K562 (cell line): ENCODE measurements around the gene PRKCB. TPM values are rescaled to one million over a fixed set of nuclear protein-coding genes. Genes with fewer than 3 reads are reported as not detected.

ENCODE experiments used
- ATF1 ChIP-seq, 2 experiments: fragments of 450-650 bp in 1 of 2; IDR thresholded peaks; 2 replicates each; pipeline ENCODE4 v1.6.1; 2016; ENCODE audit warnings: missing compliant biosample characterization in 1 of 2, missing genetic modification characterization in 1 of 2
- BACH1 ChIP-seq: fragments of 200-800 bp; sonication (Bioruptor generic); IDR thresholded peaks from 2 replicates; pipeline ENCODE4 v1.6.1; 2016; ENCODE audit warnings: missing genetic modification characterization, missing compliant biosample characterization
- BCOR ChIP-seq: fragments of 450-650 bp; IDR thresholded peaks from 2 replicates; pipeline ENCODE4 v1.6.1; 2016
- BMI1 ChIP-seq: fragments of 150-350 bp; IDR thresholded peaks from 2 replicates; pipeline ENCODE4 v1.6.1; 2014; ENCODE audit warnings: low read length
- FOXK2 ChIP-seq, 2 experiments: fragments of 450-650 bp; IDR thresholded peaks in 1 of 2; conservative IDR thresholded peaks in 1 of 2; 2 replicates each; pipeline ENCODE4 v1.6.1; 2016; ENCODE audit warnings: low read depth in 2 of 2, mild to moderate bottlenecking in 1 of 2
- GATAD2B ChIP-seq: fragments of 450-650 bp; IDR thresholded peaks from 2 replicates; pipeline ENCODE4 v1.6.1; 2017; ENCODE audit warnings: mild to moderate bottlenecking, borderline replicate concordance
- GTF2F1 ChIP-seq: IDR thresholded peaks from 2 replicates; pipeline ENCODE4 v1.6.1; 2011; ENCODE audit warnings: low read depth, low read length, improper control_type of control experiment
- HDAC2 ChIP-seq: fragments of 450-650 bp; IDR thresholded peaks from 2 replicates; pipeline ENCODE4 v1.6.1; 2016; ENCODE audit warnings: mild to moderate bottlenecking
- HDGF ChIP-seq: fragments of 450-650 bp; IDR thresholded peaks from 2 replicates; pipeline ENCODE4 v1.6.1; 2016
- ILF3 ChIP-seq: fragments of 450-650 bp; IDR thresholded peaks from 2 replicates; pipeline ENCODE4 v1.6.1; 2018; ENCODE audit warnings: antibody characterized with exemption, mild to moderate bottlenecking, moderate library complexity, borderline replicate concordance
- KDM5B ChIP-seq: fragments of 200-600 bp; sonication (generic); IDR thresholded peaks from 2 replicates; pipeline ENCODE4 v1.6.1; 2012; ENCODE audit warnings: low read depth, mild to moderate bottlenecking, moderate library complexity, low read length, control low read depth, inconsistent platforms; ENCODE audit not compliant: insufficient replicate concordance
- KLF16 ChIP-seq: IDR thresholded peaks from 2 replicates; pipeline ENCODE4 v1.6.1; 2016; ENCODE audit warnings: antibody characterized with exemption
- MAFF ChIP-seq: IDR thresholded peaks from 2 replicates; pipeline ENCODE4 v1.6.1; 2012; ENCODE audit warnings: low read length, improper control_type of control experiment
- MTA3 ChIP-seq: fragments of 450-650 bp; formaldehyde crosslinking; IDR thresholded peaks from 2 replicates; pipeline ENCODE4 v1.6.1; 2017; ENCODE audit warnings: mild to moderate bottlenecking, borderline replicate concordance
- NCOA1 ChIP-seq: fragments of 450-650 bp; IDR thresholded peaks from 2 replicates; pipeline ENCODE4 v1.6.1; 2016; ENCODE audit warnings: low read depth
- NFIC ChIP-seq: fragments of 450-650 bp; IDR thresholded peaks from 2 replicates; pipeline ENCODE4 v1.6.1; 2017; ENCODE audit warnings: mild to moderate bottlenecking, inconsistent platforms
- PURB ChIP-seq: sonication (generic); formaldehyde crosslinking; IDR thresholded peaks from 2 replicates; pipeline ENCODE4 v1.9.0; 2021; ENCODE audit warnings: low read depth, mild to moderate bottlenecking, missing genetic modification reagents
- SIN3B ChIP-seq: fragments of 450-650 bp; IDR thresholded peaks from 2 replicates; pipeline ENCODE4 v1.6.1; 2017; ENCODE audit warnings: low read depth, mild to moderate bottlenecking, moderate library complexity
- SOX6 ChIP-seq: fragments of 450-650 bp; IDR thresholded peaks from 2 replicates; pipeline ENCODE4 v1.6.1; 2014; ENCODE audit warnings: mild to moderate bottlenecking
- SP1 ChIP-seq: sonication (generic); formaldehyde crosslinking; IDR thresholded peaks from 2 replicates; pipeline ENCODE4 v1.8.1; 2022; ENCODE audit warnings: mild to moderate bottlenecking, missing genetic modification reagents
- TFAM ChIP-seq: fragments of 250-450 bp; sonication (Bioruptor Pico); conservative IDR thresholded peaks from 2 replicates; pipeline ENCODE4 v1.5.0; 2021; ENCODE audit warnings: mild to moderate bottlenecking, moderate library complexity
- ZNF143 ChIP-seq: sonication (generic); formaldehyde crosslinking; IDR thresholded peaks from 2 replicates; pipeline ENCODE4 v1.9.0; 2022; ENCODE audit warnings: mild to moderate bottlenecking, missing genetic modification reagents
- ZNF263 ChIP-seq: sonication (generic); formaldehyde crosslinking; IDR thresholded peaks from 2 replicates; pipeline ENCODE4 v1.8.0; 2022; ENCODE audit warnings: mild to moderate bottlenecking, missing genetic modification reagents, borderline replicate concordance
- ZNF354B ChIP-seq: fragments of 250-450 bp; sonication (Bioruptor Pico); IDR thresholded peaks from 2 replicates; pipeline ENCODE4 v1.4.0; 2020
- ZNF518B ChIP-seq: fragments of 250-450 bp; sonication (Bioruptor Pico); IDR thresholded peaks from 2 replicates; pipeline ENCODE4 v1.5.0; 2021; ENCODE audit warnings: mild to moderate bottlenecking, moderate library complexity
- ZNF766 ChIP-seq: fragments of 200-800 bp; sonication (Bioruptor generic); conservative IDR thresholded peaks from 2 replicates; pipeline ENCODE4 v1.6.1; 2016; ENCODE audit warnings: missing genetic modification characterization, missing compliant biosample characterization
- polyA plus RNA-seq, 8 experiments: library from polyadenylated mRNA; depleted of rRNA in 4 of 8; stranded (reverse) in 5 of 8; unstranded in 3 of 8; fragments of >200 nt; fragmentation: Nextera tagmentation in 2 of 8; fragmentation: Illumina TruSeq in 1 of 8; extraction: Ambion mirVana in 2 of 8; extraction: Trizol in 1 of 8; gene quantifications; 2 replicates each; pipeline versions ENCODE4 v1.2.1 to v1.2.3, GENCODE V29; 2011 to 2014; ENCODE audit warnings: inconsistent platforms in 1 of 8, missing spikeins in 1 of 8
- total RNA-seq, 7 experiments: library from RNA; depleted of rRNA in 6 of 7; stranded (reverse); fragments of >200 nt in 6 of 7; fragmentation: Illumina TruSeq in 2 of 7; extraction: Trizol in 2 of 7; gene quantifications; 2 replicates each; pipeline versions ENCODE4 v1.2.1 to v1.2.3, GENCODE V29; 2011 to 2021; ENCODE audit warnings: low replicate concordance in 1 of 7
- TF ChIP-seq, protein P1 (sequence below): fragments of 450-650 bp; formaldehyde crosslinking; IDR thresholded peaks from 2 replicates; pipeline ENCODE4 v1.4.0; 2020; ENCODE audit warnings: mild to moderate bottlenecking, moderate library complexity

The PRKCB gene
- total and polyA plus RNA-seq, 9 of the 15 experiments (the other 6 are each of a cell fraction or from before 2014, with no cell fraction given) = 49.9 to 276 (median 148) TPM

GRCh38 chr16:24135624-24136565 is 300.1 kb downstream of the PRKCB start (continued):
- TF ChIP-seq ZNF766 (CRISPR knock-in tag) = peak; percentile 73; the same call in 1 of the 2 replicates
- no peak for TF ChIP-seq KDM5B
- no peak for TF ChIP-seq ATF1 (CRISPR knock-in tag; IDR thresholded peaks at IDR 0.05)
- peak; percentile 63 for TF ChIP-seq ATF1 (tag; IDR thresholded peaks at IDR 0.05)
- peak; percentile 78 for TF ChIP-seq BCOR
- TF ChIP-seq BACH1 (tag) = no peak
- peak; percentile 93 for TF ChIP-seq NFIC
- TF ChIP-seq GATAD2B = peak; percentile 73
- TF ChIP-seq, protein P1, sequence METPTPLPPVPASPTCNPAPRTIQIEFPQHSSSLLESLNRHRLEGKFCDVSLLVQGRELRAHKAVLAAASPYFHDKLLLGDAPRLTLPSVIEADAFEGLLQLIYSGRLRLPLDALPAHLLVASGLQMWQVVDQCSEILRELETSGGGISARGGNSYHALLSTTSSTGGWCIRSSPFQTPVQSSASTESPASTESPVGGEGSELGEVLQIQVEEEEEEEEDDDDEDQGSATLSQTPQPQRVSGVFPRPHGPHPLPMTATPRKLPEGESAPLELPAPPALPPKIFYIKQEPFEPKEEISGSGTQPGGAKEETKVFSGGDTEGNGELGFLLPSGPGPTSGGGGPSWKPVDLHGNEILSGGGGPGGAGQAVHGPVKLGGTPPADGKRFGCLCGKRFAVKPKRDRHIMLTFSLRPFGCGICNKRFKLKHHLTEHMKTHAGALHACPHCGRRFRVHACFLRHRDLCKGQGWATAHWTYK (CRISPR knock-in tag) = no peak
- peak; percentile 79; the same call in 1 of the 2 replicates for TF ChIP-seq HDGF
- peak; percentile 99 for TF ChIP-seq SOX6
- TF ChIP-seq FOXK2 (conservative IDR thresholded peaks at IDR 0.05 in 1 of 2, IDR thresholded peaks at IDR 0.05 in 1 of 2; ENCODE audit: low read depth in 2 of 2) = peak; percentile 80 to 85
- no peak for TF ChIP-seq SIN3B
- peak; percentile 89 for TF ChIP-seq KLF16
- TF ChIP-seq ZNF143 (CRISPR knock-in tag) = no peak
- TF ChIP-seq ILF3 = peak; percentile 42; the same call in 1 of the 2 replicates
- no peak for TF ChIP-seq ZNF518B (CRISPR knock-in tag)
- no peak for TF ChIP-seq ZNF354B (CRISPR knock-in tag)
- TF ChIP-seq SP1 (CRISPR knock-in tag) = peak; percentile 34
- TF ChIP-seq TFAM (CRISPR knock-in tag) = no peak
- TF ChIP-seq HDAC2 = peak; percentile 99
- no peak for TF ChIP-seq GTF2F1
- TF ChIP-seq PURB (CRISPR knock-in tag) = no peak
- peak; percentile 78 for TF ChIP-seq MTA3
- peak; percentile 91 for TF ChIP-seq NCOA1
- TF ChIP-seq ZNF263 (CRISPR knock-in tag) = peak; percentile 18; the same call in 1 of the 2 replicates
- TF ChIP-seq BMI1 = no peak
- TF ChIP-seq MAFF = peak; percentile 87
